Ovary (tissue), 3 donors: ENCODE results near the gene SLC7A10.

ENCODE experiments used
- POLR2A ChIP-seq: fragments of 450-650 bp; IDR thresholded peaks from one replicate; pipeline ENCODE4 v1.6.1; 2017; ENCODE audit warnings: antibody characterized with exemption, mild to moderate bottlenecking, moderate library complexity
- TF ChIP-seq, protein P1 (sequence below), 3 donors: fragments of 450-650 bp in 2 of 3; fragments of 200-600 bp in 1 of 3; IDR thresholded peaks; one replicate each; pipeline versions ENCODE4 v1.5.1 to v1.8.0; 2016 to 2022; ENCODE audit warnings: antibody characterized with exemption in 3 of 3, mild to moderate bottlenecking in 1 of 3
- donor health status: DM: no; HTN: no; CAD: no.

DNA sequence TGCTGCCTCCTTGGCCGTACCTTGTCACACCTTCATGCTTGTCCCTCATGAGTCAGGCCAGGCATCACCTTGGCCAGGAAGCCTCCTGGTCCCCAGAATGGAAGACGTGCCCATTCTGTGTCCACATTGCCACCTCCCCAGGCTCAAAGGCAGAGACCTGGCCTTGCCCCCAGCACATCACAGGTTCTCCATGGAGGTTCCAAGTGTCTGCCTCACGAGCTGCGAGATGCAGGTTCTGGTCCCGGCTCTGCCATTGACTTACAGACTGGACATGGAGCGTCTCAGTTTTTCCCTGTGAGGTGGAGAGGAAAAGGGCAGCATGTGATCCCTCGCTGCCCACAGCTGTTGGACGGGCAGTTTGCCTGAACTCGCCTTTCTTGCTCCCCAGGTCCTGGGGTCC lies 9.1 kb upstream of the SLC7A10 start:
- no peak for TF ChIP-seq POLR2A
- TF ChIP-seq, protein P1, sequence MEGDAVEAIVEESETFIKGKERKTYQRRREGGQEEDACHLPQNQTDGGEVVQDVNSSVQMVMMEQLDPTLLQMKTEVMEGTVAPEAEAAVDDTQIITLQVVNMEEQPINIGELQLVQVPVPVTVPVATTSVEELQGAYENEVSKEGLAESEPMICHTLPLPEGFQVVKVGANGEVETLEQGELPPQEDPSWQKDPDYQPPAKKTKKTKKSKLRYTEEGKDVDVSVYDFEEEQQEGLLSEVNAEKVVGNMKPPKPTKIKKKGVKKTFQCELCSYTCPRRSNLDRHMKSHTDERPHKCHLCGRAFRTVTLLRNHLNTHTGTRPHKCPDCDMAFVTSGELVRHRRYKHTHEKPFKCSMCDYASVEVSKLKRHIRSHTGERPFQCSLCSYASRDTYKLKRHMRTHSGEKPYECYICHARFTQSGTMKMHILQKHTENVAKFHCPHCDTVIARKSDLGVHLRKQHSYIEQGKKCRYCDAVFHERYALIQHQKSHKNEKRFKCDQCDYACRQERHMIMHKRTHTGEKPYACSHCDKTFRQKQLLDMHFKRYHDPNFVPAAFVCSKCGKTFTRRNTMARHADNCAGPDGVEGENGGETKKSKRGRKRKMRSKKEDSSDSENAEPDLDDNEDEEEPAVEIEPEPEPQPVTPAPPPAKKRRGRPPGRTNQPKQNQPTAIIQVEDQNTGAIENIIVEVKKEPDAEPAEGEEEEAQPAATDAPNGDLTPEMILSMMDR (IDR thresholded peaks at IDR 0.05): no peak
